Measurements from ENCODE around the gene ERGIC1.
A peak's percentile ranks its signal among the peaks of the same experiment; 100 is the strongest.
"Not testable (repeated sequence)": the region's sequence is repeated elsewhere in the genome, so short reads cannot be mapped to it uniquely, and the experiment has no call there.

ERGIC1 gene, protein sequence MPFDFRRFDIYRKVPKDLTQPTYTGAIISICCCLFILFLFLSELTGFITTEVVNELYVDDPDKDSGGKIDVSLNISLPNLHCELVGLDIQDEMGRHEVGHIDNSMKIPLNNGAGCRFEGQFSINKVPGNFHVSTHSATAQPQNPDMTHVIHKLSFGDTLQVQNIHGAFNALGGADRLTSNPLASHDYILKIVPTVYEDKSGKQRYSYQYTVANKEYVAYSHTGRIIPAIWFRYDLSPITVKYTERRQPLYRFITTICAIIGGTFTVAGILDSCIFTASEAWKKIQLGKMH

DNA sequence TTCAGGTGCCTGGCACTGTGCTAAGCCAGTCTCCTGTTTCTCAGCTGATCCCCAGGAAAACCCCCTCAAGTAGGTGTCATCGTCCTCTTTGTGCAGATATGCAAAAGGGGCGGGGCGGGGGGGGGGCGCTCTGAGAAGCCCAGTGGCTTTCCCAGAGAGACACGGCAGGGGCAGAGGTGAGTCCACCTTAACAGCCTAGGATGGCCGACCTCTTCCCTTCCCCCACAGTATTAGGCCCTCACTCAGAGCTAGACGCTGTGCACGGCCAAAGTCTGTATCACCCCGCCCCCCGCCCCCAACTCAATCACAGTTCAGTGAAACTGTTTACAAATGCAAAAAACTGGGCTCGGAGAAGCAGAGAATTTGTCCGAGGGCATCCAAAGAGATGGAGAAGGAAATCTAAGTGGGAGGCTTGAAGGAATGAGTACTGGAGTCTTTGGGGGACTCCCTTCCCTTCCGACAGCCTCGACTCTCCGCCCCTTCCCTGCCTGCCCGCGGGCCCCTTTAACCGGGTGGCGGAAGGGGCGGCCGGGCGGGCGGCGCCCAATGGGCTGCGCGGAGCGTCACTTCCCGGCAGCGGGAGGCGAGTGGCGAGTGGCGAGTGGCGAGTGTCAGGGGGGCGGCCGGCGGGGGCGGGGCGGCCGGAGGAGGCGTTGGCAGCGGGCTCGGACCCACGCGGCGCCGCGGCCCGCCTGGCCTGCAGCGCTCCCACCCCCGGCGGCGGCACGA, at the start of gene ERGIC1:
Gene ERGIC1 (plus strand): TSS at position 566 of the 729 bp plus-strand sequence. CDS start 163 bp downstream, at position 729.
- peak; percentile 61 for DNase-seq

DNA sequence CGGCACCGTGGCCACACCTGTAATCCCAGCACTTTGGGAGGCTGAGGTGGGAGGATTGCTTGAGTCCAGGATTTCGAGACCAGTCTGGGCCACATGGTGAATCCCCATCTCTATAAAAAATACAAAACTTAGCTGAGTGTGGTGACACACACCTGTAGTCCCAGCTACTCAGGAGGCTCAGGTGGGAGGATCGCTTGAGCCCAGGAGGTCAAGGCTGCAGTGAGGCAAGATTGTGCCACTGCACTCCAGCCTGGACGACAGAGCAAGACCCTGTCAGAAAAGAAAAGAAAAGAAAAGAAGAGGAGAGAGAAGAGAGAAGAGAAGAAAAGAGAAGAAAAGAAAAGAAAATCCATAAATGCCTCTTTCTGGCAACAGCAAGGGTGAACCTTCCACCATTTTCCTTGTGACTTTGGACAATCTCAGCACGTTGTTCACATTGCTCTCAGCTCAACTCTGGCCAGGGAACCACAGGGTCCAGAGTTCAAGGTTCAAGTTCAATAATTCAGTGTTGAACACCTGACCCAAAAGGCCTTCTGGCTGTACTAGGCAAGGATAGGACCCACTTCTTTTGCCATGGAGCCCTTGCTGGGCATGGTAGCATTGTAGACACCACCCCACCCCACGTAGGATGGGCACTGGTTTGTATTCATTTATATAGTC, 48.5 kb upstream of the ERGIC1 start:
- DNase-seq, result no peak

DNA sequence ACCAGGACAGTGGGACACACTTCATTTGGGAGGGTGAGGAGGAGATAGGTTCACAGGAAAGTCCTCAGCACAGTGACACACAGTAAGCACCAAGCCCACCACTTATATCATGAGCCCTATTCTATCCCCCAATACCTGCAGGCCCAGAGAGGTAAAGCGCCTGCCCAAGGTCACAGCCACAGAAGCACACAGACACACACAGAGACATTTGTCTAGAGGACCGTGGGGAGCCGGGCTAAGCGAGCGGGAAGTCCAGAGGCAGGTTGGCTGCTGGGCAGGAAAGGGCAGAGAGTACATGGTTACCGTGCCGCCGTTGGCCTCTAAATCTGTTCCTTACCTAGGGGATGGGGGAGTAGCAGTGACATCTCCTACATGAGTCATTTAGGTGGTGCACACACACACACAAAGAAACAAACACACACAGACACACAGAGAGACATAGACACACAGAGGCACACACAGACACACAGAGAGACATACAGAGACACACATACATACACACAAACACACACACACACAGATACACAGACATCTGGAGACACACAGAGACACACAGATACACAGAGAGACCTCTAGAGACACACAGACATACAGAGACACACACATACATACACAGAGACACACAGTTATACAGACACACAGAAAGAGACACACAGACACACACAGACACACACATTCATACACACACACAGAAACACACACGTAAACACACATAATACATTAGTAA, 47.2 kb upstream of the ERGIC1 start:
- DNase-seq, result no peak

DNA sequence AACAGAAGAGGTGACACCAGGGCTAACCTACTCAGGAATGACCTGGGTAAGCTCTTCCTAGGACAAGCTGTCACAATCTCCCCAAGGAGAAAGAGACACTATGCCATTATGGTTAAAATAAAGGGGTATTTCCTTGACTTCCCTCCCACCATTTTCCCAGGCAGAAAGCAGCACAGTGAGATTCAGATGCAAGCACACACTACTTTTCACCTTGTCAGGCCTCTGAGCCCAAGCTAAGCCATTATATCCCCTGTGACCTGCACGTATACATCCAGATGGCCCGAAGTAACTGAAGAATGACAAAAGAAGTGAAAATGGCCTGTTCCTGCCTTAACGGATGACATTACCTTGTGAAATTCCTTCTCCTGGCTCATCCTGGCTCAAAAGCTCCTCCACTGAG, 46.5 kb upstream of the ERGIC1 start:
- not testable (repeated sequence) for DNase-seq

DNA sequence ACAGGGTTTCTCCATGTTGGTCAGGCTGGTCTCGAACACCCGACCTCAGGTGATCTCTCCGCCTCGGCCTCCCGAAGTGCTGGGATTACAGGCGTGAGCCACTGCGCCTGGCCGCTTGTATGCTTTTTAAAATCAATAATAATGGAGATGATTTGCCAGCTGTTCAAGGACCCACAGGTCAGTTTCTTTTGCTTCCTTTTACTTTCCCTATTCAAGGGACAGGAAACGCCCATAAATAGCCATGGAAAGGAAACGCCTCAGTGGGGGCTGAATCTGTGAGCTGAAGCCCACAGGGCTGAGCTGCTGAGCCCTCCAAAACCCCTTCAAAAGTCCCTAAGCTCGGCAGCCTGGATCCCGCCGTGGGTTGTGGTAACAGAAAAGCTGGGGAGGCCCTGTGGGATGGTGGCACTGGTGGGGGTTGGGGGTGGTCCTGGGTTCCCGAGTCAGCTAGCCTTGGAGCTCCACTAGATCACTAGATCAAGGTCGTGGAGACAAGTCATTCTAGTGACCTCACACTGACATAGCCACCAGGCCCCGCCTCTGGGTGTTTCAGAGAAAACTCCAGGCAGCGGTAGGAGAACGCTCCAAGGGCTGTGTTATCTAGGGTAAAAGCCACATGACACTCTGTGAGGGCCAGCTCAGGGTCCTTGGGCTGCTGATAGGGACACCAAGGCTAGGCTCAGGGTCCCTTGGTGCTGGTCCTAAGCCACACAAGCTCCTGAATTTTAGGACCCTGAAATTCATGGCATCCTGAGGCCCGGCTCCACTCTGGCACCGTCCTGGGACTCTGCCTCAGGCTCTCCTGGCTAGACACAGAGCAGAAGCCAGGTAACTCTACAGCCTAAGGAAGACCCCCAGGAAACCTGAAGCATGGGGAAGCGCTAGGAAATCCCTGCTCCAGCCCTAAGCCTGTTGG, 45.0 kb upstream of the ERGIC1 start:
- DNase-seq, result no peak

DNA sequence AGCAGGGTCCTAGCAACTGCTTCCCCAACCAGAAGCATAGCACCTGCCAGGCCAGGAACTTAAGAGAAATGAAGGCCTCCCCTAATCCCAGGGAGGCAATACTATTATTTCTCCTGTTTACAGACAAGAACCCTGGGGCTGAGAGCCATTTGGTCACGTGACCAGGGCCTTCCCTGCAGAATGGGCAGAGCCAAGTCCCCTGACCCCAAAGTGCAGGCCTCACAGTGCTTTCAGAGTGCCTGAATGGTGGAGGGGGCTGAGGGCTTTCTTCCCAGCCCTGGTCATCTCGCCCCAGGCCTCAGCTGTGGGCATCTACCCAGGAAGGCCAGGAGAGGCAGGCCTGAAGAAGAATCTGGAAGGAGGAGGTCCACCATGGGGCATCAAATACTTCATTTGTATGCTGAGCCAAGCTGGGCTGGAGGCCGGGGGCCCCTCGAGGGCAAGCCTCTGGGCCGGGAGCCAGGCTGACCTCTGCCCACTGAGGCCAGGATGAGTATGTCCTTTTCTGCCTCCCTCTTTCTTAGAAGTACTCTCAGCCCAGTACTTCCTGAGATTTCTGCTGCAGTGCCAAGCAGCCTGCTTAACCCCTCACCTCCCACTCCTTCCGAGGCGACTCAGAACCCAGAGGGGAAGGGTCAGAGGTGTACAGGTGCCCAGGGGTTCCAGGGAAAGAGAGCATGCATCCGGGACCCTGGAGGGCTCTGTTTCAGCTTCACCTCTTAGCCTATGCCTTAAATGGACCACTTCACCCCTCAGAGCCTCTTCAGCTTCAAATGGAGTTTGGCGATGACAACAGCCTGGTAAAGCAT, 44.2 kb upstream of the ERGIC1 start:
- no peak for DNase-seq

DNA sequence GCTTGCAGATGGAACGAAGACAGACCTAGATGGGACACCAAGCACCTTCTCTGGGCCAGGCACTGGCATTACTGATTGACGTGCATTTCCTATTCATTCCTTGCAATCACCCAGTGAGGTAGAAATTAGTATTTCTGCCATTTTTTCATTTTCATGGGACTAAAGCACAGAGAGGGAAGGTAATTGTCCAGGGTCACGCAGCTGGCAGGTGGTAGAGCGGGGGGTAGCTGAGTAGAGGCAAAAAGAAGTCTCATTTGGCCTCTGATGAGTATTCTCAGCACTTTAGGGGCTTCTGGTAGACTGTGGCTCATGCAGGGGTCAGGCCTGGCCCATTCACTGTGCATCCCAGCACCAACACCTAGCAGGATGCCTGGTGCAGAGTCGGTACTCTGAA, 43.6 kb upstream of the ERGIC1 start:
- no peak for DNase-seq

DNA sequence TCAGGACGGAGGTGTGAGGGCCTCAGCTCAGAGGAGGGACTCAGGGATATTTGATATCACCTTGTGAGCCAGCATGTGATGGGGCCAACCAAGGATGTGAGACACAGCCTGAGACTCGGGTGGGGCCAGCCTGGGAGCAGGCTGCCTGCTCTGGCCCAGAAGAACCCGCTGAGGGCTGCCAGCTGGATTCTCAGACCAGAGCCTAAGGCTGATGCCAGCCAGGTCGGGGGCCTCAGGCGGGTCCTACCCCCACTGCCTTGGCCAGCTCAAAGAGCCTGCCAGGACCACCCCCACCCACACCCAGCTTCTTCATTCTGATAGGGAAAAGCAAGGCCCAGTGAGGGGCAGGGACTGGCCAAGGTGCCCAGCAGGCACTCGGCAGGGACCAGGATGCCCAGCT, 42.8 kb upstream of the ERGIC1 start:
- no peak for DNase-seq

DNA sequence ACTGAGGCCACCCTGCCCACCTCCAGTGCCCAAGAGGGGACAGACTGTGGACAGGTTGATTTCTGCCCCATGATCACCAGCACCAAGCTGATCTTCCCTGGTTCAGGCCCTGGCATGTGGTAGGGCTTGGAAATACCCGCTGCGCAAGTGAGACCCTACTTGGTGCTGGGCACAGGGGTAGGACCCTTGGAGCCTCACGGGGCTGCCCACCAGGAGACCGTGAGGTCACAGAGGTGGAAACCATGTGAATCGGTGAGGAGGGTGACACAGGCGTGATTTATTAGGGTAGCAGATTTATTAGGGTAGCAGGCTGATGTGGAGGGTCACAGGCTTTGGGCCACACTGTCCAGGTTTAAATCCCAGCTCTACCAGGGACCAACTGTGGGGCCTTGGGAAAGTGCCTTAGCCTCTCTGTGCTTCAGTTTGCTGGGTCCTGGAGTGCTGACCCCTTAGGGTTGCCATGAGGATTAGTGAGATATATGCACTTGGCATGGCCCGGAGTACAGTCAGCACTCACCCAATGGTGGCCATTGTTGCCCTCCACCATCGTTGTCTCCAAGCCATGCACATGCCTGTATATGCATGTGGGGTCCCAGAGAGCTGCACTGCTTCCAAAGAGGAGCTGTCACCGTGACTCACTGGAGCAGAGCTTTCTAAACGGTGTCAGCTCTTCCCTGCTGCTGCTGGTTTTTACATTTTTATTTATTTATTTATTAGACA, 42.2 kb upstream of the ERGIC1 start:
- no peak for DNase-seq

DNA sequence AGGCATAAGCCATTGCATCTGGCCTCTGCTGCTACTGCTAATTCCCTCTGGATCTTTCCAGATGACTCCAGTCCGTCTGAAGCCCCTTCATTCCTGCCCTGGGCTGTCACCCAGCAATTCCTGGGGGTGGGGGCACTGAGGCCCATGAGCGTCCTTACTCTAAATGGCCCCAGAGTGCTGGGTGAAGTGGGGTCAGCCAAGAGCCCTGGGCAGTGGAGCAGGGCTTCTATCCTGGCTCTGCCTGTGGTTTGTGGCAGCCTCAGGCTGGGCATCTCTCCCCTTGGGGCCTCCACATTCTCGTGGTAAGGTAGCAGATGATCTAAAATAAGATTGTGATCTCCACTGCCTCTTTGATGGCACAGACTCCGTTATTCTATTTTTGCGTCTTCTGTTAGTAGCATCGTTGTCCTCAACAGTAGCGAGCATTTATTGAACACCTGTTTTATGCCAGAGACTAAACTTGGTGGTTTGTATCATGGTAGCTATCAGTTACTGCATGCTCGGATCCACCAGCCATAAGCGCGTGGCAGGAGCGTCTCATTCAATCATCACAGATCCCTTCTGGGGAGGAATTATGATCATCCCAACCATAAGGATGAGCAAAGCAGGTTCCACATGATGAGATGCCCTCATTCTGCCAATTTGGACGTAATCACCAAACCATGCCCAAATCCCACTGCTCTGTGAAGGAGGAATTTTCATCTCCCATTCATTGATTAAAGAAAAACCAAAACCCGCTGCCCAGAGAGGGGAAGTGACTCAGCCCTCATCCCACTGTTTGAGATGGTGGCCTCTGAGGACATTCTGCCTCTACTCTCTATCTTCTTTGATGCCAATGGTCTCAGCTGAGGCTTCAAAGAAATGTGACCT, 41.1 kb upstream of the ERGIC1 start:
- DNase-seq, result no peak

DNA sequence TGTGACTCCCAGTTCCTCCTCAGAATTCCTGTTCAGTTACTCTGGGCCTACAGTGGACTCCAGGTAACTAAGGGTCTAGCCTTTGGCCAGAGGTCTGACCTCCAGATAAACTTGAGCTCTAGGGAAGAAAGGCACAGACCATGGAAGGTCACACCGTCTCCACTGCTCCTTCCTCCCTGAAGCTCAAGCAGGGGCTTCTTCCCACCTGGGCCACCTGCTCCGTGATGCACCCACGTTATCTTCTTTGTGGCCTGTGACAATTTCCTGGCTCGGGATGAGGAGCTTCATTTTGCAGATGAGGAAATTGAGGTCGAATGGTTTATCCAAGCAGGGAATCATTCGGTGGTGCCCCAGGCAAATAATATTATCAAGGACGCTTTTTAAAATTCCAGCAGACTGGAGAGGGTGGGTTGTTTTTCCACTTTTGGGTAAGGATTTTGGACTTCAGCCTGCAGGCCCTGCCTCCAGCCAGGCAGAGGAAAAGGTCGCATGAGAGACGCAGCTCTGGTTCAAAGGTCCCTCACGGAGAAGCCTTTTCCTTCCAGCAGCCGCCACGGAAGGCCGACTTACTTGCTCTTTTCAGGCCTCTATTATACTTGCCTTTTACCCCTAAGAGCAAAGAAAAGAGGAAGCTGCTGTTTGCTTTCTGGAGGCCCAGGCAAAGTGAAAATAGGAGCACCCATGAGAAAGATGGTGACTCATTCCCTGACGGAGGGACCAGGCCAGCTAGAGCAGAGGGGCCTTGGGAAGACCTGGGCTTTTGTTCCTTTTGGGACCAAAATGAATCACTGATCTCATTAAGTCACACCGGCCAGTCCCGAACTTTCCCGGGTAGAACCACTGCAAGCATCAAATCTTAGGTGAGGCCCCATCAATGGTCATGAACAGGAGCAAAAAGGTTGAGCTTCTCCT, 40.2 kb upstream of the ERGIC1 start:
- DNase-seq, result no peak

DNA sequence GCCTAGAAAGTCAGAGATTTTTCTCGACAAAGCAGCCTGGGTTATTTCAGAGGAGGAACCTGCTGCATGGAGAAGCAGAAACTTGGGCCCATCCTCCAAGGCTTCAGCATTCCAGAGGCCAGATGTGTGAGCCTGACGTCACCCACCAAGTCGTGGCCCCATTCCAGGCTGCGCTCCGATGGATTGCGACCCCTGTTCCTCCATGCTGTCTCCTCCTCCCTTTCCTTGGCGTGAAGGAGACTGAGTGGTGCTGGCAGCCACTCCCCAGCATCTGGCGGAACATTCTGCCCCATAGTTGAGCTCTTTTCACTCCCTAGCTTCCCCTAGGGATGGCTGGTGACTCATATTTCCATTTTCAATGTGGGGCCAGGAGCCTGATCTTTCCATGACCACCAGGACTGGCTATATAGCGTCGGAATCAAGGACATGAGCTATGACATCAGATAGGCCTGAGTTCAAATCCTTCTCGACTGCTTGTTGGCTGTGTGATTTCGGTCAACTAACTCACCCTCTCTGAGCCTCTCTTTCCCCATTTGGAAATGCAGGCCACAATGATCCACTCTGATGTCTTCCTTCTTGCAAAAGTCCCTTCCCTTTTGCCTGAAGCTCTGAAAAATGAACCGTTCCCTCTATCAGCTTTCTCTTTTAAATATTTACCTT, 38.6 kb upstream of the ERGIC1 start:
- peak; percentile 59 for DNase-seq

DNA sequence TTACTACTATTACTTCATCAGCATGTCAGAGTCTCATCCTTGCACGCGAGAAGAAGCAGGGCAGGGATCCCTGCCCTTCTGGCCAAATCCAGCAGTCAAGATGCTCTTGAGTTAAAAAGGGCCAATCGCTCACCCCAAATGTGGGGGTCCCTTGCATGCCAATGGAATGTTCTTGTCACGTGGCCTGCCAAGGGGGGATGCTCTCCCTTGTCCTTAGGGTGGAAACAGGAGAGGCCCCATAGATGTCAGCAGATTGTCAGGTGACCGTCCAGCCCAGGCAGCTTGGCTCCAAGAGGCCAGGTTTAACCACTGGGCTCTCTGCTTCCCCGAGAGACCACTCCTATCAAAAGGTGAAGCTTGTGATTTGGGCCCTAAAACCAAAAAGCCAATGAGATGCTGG, 37.7 kb upstream of the ERGIC1 start:
- no peak for DNase-seq

DNA sequence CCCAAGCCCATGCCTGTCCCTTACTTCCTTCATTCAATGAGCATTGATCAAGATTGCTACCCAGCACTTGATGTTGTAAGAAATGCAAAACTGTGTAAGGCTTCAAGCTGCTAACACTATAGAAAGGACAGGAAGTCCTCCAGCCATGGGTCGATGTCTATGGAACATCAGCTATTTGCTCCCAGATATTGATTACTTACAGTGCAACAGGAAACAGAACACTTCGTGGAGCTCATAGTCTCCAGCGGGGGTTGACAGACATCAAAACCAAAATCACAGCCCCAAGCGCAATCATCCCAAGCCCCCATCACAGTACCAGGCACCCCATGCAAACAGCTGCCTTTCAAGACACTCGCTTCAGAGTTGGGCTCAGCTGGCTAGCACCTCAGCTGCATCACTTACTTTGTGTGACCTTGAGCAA, 36.3 kb upstream of the ERGIC1 start:
- DNase-seq, result no peak

DNA sequence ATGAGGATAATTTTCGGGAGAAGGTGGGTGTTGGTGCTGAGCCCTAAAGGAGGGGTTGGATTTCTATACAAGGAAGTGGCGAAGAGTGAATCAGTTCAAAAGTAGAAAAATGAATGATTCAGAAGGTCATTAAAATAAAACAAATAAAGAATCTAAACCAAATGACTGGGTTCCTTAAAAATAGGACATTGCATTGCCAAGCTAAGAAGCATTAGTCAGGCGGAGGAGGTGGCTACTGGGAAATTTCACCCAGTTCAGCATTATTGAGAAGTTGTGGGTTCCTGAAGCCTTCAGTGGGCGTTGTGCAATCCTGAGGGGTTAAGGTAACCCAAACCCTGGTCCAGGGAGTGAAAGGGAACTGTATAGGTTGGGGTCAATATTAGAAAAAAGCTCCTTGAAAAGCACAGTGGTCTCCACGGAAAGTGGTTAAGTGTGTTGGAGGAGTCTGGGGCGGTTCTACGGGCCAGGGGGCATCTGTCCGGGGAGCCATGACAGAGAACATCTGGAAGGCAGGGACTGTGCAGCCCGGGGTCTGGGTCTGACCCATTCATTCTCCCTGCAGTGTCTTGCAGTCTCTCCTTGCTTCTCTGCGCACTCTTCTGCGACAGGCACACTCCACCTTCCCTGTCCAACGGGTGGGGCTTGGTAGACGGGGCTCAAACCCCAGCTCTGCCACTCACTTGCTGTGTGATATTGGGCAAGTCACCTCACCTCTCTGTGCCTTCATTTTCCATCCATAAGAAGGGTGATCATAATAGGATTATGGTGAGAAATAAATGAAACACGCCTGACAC, 35.4 kb upstream of the ERGIC1 start:
- no peak for DNase-seq

DNA sequence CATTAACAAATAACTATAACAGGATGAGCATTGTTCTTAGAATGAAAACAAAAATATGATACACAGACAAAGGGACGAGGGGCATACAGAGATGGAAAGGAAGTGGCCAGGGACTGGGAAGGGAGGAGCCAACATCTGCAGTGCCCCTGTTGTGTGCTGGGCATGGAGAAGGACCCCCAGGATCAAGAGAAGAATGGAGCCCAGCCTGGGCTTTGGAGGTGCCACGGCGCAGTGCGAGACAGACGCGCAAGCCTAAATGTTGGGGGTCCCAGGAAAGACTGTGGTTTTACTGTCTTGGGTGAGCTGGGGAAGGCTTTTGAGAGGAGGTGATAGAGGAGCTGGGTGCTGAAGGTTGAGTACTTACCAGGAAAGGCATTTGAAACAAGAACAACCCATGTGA, 34.6 kb upstream of the ERGIC1 start:
- no peak for DNase-seq

DNA sequence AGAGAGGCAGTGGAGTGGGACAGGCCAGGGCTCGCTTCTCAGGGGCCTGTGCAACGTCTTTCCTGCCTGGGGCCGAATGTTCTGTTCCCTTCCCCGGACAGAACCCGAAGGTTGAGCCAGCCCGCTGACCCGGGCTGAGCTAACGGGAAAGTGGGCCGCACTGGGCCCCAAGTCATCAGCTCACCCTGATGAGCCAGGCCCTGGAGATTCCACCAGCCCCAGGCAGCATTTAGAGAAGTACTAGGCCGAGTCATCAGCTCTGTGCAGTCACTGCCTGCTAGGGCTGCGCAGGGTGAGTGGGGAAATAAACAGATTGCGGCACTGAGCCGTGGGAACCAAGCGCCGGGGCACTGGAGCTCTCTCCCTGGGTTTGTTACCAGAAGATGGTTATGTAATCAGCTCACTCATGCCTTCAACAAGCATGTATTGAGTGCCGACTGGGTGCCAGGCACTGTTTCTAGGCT, 33.9 kb upstream of the ERGIC1 start:
- DNase-seq, result peak; percentile 72

Measured in T1000 (cell line).